ENCODE results near the gene GOSR2.
"Not testable (repeated sequence)": the region's sequence is repeated elsewhere in the genome, so short reads cannot be mapped to it uniquely, and the experiment has no call there.

GOSR2 gene

DNA sequence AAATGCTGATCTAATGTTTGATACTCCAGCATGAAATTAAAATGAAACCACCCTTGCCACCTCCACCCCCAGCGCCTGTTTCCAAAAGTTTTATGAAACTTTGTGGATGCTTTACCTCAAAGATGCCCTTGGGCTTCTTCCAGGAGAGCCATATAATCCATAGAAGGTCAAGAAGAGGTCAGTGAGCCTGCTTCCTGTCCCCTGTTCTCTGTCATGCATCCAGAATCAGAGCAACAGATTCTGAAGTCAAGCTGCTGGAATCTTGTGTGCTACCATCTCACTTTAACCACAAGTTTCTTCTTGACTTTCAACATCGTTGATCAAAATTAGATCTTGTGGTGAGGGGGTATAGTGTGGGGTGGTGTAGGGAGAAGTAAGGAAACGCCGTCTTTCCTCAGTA, 8.6 kb downstream of the GOSR2 start:
- no peak for DNase-seq

GRCh38 chr17:46935658-46936266, 12.8 kb downstream of the GOSR2 start:
- no peak for DNase-seq

- peak in 4 of 5 donors; percentile 36 to 65 (median 48) for DNase-seq
Observed at GRCh38 chr17:46940692-46941404, 17.9 kb downstream of the GOSR2 start.

DNA sequence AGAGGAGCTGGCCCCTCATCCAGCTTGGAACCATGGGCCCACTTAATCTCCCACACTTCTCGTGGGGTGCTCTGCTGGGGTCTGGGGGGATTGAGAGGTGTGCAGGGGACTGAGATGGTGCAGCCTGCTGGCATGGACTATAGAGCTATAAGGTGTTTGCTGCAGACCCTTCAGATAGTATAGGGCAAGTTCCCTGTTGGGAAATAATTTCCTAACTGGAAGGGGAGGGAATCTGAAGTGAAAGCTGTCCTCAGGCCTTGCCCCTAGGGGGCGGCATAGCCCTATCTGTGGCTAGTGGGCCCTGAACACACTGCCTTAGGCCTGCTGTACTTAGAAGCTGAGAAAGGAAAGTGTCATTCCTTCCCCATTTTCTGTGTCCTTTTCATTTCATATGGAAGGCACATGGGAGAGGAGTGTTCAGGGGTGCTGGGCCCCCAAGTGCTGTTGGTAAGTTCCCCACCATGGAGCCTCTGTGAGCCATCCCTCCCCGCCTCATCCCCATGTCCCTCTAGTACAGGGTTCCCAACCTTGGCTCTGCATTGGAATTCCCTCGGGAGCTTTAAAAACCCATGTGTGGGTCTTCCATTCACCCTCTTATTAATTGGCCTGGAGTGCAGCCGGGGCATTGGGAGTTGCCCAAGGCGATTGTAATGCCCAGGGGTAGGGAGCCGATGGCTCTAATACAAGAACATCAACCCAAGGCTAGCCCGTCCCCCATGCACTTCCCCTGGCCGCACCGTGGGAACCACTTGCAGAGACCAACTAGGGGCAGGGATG, 19.7 kb downstream of the GOSR2 start:
- DNase-seq: peak in 3 of 5 donors; percentile 21 to 39 (median 34)

DNA sequence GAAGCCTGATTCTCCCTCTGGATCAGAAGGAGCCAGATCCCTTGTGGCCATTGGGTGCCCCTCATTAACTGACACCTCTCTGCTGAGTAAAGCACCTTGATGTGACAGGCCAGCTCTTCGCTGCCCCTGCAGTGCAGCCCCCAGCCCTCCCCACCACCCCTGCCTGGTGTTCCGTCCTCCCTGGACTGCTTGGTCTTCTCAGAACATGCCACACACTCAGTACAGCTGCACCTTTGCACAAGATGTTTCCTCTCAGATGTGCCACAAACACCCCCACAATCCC, 20.2 kb downstream of the GOSR2 start:
- DNase-seq: no peak

DNA sequence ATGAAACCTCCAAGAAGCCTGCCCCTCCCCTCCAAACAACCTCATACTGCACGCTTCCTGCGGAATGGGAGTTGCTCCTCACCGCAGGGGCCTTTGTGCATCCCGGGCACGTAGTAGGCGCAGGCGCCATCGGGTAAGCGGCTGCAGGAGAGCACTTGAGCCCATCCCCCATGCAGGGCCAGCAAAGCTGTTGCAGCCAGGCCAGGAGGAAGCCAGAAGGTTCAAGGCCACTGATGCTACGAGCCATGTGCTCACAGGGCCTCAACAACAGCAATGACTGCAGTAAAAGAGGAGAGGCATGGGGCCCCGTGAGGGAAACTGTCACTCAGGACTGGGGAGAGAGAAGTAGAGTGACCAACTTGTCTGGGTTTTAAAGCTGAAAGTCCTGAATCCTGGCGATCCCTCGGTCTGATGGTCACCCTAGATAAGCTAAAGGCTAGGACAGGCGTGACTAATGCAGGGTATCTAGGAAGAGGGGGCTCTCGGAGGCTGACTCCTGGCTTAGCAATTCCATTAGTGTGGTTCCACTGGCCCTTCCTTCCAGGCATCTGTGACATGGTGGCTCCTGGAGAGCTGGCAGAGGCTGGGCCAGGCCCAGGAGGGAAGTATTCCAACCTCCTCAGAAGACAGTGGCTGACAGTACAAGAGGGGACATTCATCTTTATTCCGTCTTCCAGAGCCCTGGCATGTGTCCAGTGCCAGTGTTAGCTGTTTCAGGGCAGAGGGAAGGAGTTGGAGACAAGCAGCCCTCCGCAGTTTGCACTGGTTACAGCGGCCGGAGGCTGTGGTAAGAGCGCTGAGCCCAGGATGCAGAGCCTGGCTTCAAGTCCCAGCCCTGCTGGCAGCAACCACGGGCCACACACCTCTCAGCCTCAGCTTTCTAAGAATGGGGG, 20.8 kb downstream of the GOSR2 start:
- DNase-seq: no peak

- DNase-seq: no peak
Observed at GRCh38 chr17:46944931-46945330, 22.0 kb downstream of the GOSR2 start.

- DNase-seq: no peak
Observed at GRCh38 chr17:46947216-46947615, 24.3 kb downstream of the GOSR2 start.

DNA sequence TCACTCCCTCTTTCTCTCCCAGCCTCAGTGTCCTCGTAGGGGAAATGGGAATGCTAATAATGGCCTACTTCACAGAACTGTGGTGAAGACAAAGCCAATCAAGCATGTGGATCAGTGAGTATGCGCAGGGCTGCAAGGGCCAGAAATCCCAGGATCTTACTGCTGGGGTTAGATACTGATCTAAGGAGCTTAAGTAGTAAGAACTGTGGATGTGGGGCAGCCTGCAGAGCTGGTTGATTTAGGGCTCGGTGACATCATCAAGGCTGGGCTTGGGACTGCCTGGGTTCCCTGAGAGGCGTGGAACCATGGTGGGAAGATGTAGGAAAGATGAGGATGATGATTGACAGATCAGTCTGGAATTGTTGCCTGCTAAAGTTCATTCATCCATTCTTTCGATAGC, 25.6 kb downstream of the GOSR2 start:
- DNase-seq: no peak

DNA sequence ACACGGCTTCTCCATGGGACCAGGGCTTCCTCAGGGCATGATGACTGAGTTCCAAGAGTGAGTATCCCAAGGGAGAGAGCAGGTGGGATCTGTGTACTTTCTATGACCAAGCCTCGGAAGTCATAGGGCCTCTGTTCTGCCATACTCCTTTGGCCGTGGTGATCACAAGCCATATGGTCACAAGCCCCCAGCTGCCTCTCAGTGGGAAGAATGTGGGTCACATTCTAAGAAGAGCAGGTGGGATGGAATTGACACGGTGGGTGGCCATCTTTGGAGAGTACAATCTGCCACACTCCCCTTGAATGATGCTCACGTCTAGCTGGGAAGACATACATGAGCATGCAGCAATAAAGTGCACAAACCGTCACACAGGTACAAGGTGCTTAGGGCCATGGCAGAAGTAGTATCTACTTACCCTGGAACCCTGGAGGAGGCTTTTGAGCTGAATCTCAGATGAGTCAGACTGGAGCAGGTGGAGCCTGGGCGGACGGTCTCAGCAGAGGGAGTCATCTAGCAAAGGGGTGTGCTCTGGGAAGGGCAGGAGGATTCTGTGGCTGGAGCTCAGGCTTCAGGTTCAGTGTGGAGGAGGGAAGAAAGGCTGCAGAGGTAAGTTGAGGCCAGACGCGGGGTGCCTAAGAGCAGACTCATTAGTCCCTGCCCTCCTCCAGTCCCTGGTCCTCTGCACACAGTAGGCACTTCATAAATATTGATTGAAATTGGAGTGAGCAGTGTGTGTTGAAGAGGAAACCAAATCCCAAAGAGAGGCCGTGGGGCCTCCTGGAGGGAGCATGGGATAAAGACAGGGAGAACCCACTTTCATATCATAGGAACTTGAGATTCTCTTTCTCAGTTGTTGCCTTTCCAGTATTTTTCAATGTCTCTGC, 26.6 kb downstream of the GOSR2 start:
- DNase-seq: no peak

GRCh38 chr17:46950342-46950996, 27.5 kb downstream of the GOSR2 start:
- DNase-seq: no peak

GRCh38 chr17:46950997-46951621, 28.1 kb downstream of the GOSR2 start:
- DNase-seq: no peak

GRCh38 chr17:46951706-46952105, 28.7 kb downstream of the GOSR2 start:
- DNase-seq: no peak

DNA sequence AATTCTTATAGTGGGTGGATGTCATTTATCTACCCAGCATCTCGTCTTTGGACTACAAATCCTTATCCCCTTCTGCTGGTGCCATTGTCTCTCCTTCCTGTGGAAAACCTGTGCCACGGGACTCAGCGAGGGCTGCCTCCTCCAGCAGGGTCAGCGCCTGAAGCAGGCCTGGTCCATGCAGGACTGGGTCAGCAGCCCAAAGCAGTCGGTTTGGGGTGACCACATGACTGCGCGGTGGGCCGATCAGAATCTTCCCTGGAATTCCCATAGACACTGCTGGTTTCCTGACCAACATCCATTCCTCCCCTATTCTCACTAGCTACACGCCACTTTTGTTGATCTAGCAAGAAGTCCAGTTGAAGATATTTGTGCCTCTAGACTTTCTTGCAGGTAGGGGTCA, 29.2 kb downstream of the GOSR2 start:
- no peak for DNase-seq

DNA sequence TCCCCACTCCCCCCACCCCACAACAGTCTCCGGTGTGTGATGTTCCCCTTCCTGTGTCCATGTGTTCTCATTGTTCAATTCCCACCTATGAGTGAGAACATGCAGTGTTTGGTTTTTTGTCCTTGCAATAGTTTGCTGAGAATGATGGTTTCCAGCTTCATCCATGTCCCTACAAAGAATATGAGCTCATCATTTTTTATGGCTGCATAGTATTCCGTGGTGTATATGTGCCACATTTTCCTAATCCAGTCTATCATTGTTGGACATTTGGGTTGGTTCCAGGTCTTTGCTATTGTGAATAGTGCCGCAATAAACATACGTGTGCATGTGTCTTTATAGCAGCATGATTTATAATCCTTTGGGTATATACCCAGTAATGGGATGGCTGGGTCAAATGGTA, 30.2 kb downstream of the GOSR2 start:
- DNase-seq: not testable (repeated sequence)

DNA sequence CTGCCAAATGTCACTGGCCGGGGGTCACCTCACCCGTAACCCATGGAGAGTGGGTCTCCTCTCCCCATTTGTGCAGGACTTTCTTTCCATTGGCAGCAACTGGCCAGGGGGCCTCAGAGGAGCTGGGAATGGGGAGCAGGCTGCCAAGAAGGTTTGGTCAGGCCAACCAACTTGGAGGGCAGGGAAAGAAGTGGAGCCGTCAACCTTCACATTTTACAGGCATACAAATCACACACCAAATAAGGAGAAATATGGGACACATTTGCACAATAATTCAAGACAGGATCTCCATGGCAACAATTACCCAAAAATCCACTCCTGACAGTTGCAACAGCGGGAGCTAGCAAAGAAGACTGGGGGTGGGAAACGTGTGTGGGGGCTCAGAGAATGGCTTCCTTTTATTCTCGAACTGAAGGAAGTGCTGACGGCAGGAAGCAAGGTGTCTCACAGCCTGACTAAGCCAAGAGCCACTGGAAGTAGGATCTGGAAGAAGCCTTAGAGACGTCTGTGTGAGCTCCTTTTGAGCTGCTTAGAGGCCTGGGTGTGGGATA, 35.2 kb downstream of the GOSR2 start:
- DNase-seq: no peak

DNA sequence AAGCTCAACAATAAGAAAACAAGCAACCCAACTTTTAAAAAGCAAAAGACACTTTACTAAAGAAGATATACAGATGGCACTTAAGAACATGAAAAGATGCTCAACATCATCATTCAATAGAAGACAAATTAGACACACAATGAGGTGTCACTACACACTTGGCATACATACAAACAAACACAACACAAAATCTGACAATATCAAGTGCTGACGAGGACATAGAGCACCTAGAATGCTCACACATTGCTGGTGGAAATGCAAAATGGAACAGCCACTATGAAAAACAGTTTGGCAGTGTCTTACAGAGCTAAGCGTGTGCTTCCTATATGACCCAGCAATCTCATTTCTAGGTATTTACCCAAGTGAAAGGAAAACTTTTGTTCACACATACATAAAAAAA, 37.2 kb downstream of the GOSR2 start:
- DNase-seq: no peak

GRCh38 chr17:46962374-46962790, 39.4 kb downstream of the GOSR2 start:
- DNase-seq: peak in 1 of 5 donors; percentile 25

DNA sequence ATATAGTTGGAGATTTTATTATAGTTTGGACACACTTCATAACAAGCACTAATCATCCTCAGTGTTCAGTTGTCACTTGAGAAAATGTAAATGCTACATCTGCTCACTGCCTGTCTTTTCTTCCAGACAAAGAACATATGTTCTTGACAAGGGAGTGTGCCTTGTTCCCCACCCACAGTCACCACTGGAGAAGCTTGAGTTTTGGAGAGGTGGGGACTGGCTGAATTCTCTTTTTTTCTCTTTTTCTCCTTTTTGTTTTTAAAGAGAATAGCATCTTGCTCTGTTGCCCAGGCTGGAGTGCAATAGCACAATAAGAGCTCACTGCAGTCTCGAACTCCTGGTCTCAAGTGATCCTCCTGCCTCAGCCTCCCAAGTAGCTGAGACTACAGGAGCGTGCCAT, 40.6 kb downstream of the GOSR2 start:
- DNase-seq: no peak
